Pancreas (tissue), 10 donors: ENCODE measurements around the gene EPS8L2. TPM values are rescaled to one million over a fixed set of nuclear protein-coding genes. Genes with fewer than 3 reads are reported as not detected.

ENCODE experiments used
- ATAC-seq, 4 donors: fragments of 200-7000 bp; cut with Tn5 transposase; one replicate each; pipeline versions ENCODE4 v1.8.0 to v1.9.1; 2020; ENCODE audit warnings: mild to moderate bottlenecking in 4 of 4, moderate library complexity in 4 of 4
- DNase-seq, 6 donors: peaks; one replicate each; pipeline ENCODE4 v3.0.0-alpha.2; 2020
- FAIRE-seq: peaks from 2 replicates; lab custom pipeline; 2012; peaks lifted over from hg19 to GRCh38; lab: Jason Lieb, UNC
- H3K27ac ChIP-seq, 4 donors: fragments of 200-600 bp; sonication (generic); 1 replicate in 3 of 4; 2 replicates in 1 of 4; pipeline versions ENCODE4 v1.5.0 to v1.8.0; 2020
- H3K27me3 ChIP-seq, 4 donors: fragments of 200-600 bp; one replicate each; pipeline ENCODE4 v1.8.0; 2021
- H3K36me3 ChIP-seq, 3 donors: fragments of 200-600 bp; sonication (generic) in 1 of 3; one replicate each; pipeline versions ENCODE4 v1.5.0 to v1.8.0; 2020 to 2021
- H3K4me1 ChIP-seq, 3 donors: fragments of 200-600 bp; one replicate each; pipeline ENCODE4 v1.8.0; 2021
- H3K4me3 ChIP-seq, 4 donors: fragments of 200-600 bp; sonication (generic) in 2 of 4; one replicate each; pipeline versions ENCODE4 v1.5.0 to v1.8.0; 2020 to 2021
- H3K9me3 ChIP-seq, 4 donors: fragments of 200-600 bp; one replicate each; pipeline ENCODE4 v1.8.0; 2021
- CTCF ChIP-seq, 4 donors: fragments of 200-600 bp; sonication (generic) in 3 of 4; IDR thresholded peaks; one replicate each; pipeline versions ENCODE4 v1.5.0 to v1.8.0; 2021; ENCODE audit warnings: antibody characterized with exemption in 4 of 4
- WGBS, 2 donors: extraction: QIAGEN DNeasy Blood & Tissue Kit; methylation state at CpG; one replicate each; pipeline ENCODE4 v1.1.7; 2013; 5-methylcytosine and 5-hydroxymethylcytosine counted together
- intact Hi-C, 3 donors: fragments of 100-400 bp; cut with DNase I; formaldehyde crosslinking; loops; one replicate each; pipeline versions ENCODE4 v1.11.1 to v1.14.2; 2022
- polyA plus RNA-seq, 2 donors: library from polyadenylated mRNA; stranded (reverse); fragments of 200-250 nt; gene quantifications; one replicate each; pipeline ENCODE4 v1.2.3, GENCODE V29; 2013
- total RNA-seq, 6 donors: library from RNA; stranded (reverse); fragmentation: NEBNext Ultra II Directional in 4 of 6; extraction: Animal tissue kit (Norgen Biotek cat#: 25700) in 4 of 6; gene quantifications; one replicate each; pipeline versions ENCODE4 v1.2.1 to v1.2.4, GENCODE V29; 2021 to 2023
- donor health status: healthy with polysubstance abuse.
- donor health status: DM: no; HTN: no; CAD: no; lungs with moderate emphysema.
- donor health status: DM: no; HTN: no; CAD: no.
- donor health status: control.
- donor health status: control.
- donor health status: Bipolar disorder and iron deficiency.
- donor health status: DM: yes; HTN: yes; CAD: no.
- donor health status: DM: no; HTN: no; CAD: no.
- donor health status: DM: no; HTN: no; CAD: no.
- donor health status: DM: yes; HTN: yes; CAD: no.

The EPS8L2 gene
- total and polyA plus RNA-seq, 8 donors, result 58.1 to 286 (median 93.3) TPM

GRCh38 chr11:697811-698311 is 8.2 kb upstream of the EPS8L2 start:
- no peaks in the 10 kb centered on the region for H3K9me3 ChIP-seq
- DNase-seq, result no peak
- peak overlapping the region; percentile 31 to 100 (median 71) for H3K27ac ChIP-seq
- H3K4me3 ChIP-seq, result no peak overlapping the region
- intact Hi-C loops, result no loop called here
- ATAC-seq, result no peak
- TF ChIP-seq CTCF (IDR thresholded peaks at IDR 0.05), result no peak
- 82 to 85% methylated on average over 11 of the region's 11 CpGs for WGBS, 2 donors
- no peak for FAIRE-seq
- H3K27me3 ChIP-seq, result no peaks in the 10 kb centered on the region
- H3K36me3 ChIP-seq, result peaks cover 0 to 4% (median 0%) of the 10 kb centered on the region in 3 donors
- peaks cover 10 to 31% (median 14%) of the 10 kb centered on the region in 3 donors for H3K4me1 ChIP-seq

- no peak for TF ChIP-seq CTCF (IDR thresholded peaks at IDR 0.05)
- WGBS, 2 donors, result 82% methylated on average over 17 of the region's 17 CpGs
- Histone ChIP-seq H3K27me3 (no peaks in the 10 kb centered on the region), H3K36me3 (peaks cover 0 to 4% (median 0%) of the 10 kb centered on the region in 3 donors), H3K4me3 (no peak overlapping the region), H3K27ac (peak overlapping the region in 1 of 4 donors; percentile 100), H3K4me1 (peaks cover 11 to 35% (median 19%) of the 10 kb centered on the region in 3 donors), H3K9me3 (no peaks in the 10 kb centered on the region)
- ATAC-seq (no peak), FAIRE-seq (no peak), DNase-seq (no peak)
- intact Hi-C loops, result no loop called here
Observed at GRCh38 chr11:698493-699115, 7.4 kb upstream of the EPS8L2 start.

- Histone ChIP-seq H3K4me3 (no peak overlapping the region), H3K9me3 (no peaks in the 10 kb centered on the region), H3K4me1 (peaks cover 11 to 36% (median 18%) of the 10 kb centered on the region in 3 donors), H3K27ac (no peak overlapping the region), H3K36me3 (peaks cover 0 to 4% (median 0%) of the 10 kb centered on the region in 3 donors), H3K27me3 (no peaks in the 10 kb centered on the region)
- 95% methylated on average over 7 of the region's 7 CpGs for WGBS, 2 donors
- ATAC-seq (no peak), DNase-seq (no peak), FAIRE-seq (no peak)
- intact Hi-C loops, result no loop called here
- no peak for TF ChIP-seq CTCF (IDR thresholded peaks at IDR 0.05)
Observed at GRCh38 chr11:699116-699508, 6.9 kb upstream of the EPS8L2 start.

- Histone ChIP-seq H3K4me3 (no peak overlapping the region), H3K27ac (no peak overlapping the region), H3K36me3 (peaks cover 0 to 4% (median 0%) of the 10 kb centered on the region in 3 donors), H3K27me3 (no peaks in the 10 kb centered on the region), H3K9me3 (no peaks in the 10 kb centered on the region), H3K4me1 (peaks cover 16 to 43% (median 25%) of the 10 kb centered on the region in 3 donors)
- WGBS, 2 donors, result 90 to 100% methylated on average over 1 of the region's 1 CpG
- intact Hi-C loops, result no loop called here
- no peak for TF ChIP-seq CTCF (IDR thresholded peaks at IDR 0.05)
- DNase-seq (no peak), FAIRE-seq (no peak), ATAC-seq (no peak)
Observed at GRCh38 chr11:699753-700152, 6.3 kb upstream of the EPS8L2 start.
